ENCODE measurements around the gene TRAK1.

TRAK1 gene

GRCh38 chr3:42085641-42086376, 5.3 kb upstream of the TRAK1 start:
- no peak for TF ChIP-seq CTCF (IDR thresholded peaks at IDR 0.05; ENCODE audit: low read depth, low read length, missing control alignments)
- H3K4me3 ChIP-seq (ENCODE audit: low read depth, low read length) = no peak overlapping the region
- no peak for DNase-seq (ENCODE audit: low read depth)
- in situ Hi-C loops (cut with HindIII; ENCODE audit: low sequenced_read_pairs) = no loop called here

DNA sequence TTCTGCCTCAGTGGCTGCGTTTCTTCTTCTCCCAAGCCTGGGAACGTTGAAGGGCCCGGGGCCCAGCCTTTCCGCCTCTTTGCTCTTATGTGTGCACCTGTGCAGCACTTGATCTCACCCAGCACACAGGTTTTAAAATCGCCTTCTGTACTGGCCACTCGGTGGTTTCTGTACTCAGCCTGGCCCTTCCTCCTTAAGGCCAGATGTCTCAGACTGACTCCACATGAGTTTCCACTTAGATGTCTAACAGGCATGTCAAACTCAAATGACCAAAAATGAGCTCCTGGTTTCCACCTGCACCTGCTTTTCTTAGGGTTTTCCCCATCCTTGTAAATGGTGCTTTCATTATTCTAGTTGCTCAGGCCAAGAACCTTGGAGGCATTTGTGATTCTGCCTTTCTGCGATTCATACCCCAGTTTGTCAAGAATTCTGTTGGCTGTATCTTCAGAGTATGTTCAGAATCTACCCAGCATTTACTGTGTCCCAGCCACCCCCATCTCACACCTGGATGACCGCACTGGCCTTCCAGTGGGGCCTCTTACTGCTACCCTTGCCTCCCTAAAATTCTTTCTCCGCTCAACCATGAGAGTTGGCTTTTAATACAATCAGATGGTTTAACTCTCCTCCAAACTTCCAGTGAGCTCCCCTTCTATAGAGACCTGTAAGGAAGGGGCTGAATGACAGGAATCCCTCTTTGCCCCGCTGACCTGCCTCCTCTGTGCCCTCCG, 2.2 kb upstream of the TRAK1 start:
- no peak for TF ChIP-seq CTCF (IDR thresholded peaks at IDR 0.05; ENCODE audit: low read depth, low read length, missing control alignments)
- H3K4me3 ChIP-seq (ENCODE audit: low read depth, low read length) = no peak overlapping the region
- in situ Hi-C loops (cut with HindIII; ENCODE audit: low sequenced_read_pairs) = no loop called here
- DNase-seq (ENCODE audit: low read depth) = no peak

GRCh38 chr3:42092006-42092405, 849 bp downstream of the TRAK1 start:
- DNase-seq (ENCODE audit: low read depth) = no peak
- TF ChIP-seq CTCF (IDR thresholded peaks at IDR 0.05; ENCODE audit: low read depth, low read length, missing control alignments) = no peak
- in situ Hi-C loops (cut with HindIII; ENCODE audit: low sequenced_read_pairs) = no loop called here
- H3K4me3 ChIP-seq (ENCODE audit: low read depth, low read length) = peak overlapping the region; percentile 18

- TF ChIP-seq CTCF (IDR thresholded peaks at IDR 0.05; ENCODE audit: low read depth, low read length, missing control alignments) = no peak
- DNase-seq (ENCODE audit: low read depth) = no peak
- no peak overlapping the region for H3K4me3 ChIP-seq (ENCODE audit: low read depth, low read length)
- in situ Hi-C loops (cut with HindIII; ENCODE audit: low sequenced_read_pairs) = no loop called here
Observed at GRCh38 chr3:42094128-42094527, 3.0 kb downstream of the TRAK1 start.

DNA sequence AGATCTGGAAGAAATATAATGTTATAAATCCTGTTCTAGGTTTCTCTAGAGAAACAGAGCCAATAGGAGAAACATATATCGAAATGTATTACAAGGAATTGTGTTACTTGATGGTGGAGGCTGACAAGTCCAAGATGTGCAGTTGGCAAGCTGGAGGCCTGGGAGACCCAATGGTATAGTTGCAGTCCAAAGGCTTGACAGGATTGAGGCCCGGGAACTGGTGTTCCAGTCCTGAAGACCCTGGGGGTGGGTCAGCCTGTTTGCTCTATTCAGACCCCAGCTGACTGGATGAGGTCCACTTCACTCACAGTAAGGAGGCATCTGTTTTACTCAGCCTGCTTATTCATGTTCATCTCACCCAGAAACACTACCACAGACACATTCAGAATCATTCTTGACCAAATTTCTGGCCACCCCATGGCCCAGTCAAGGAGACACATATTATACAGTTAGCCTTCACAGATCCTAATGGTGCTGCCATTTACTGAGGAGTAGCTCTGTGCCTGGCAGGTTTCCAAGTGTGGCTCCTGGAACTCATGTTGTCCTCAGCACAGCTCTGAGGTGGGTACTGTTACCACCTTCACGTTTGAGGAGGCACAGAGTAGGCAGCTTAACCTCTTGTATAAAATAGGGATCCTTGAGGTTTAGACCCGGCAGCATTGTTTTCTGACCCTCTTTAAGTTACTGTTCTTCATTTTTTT, 3.7 kb downstream of the TRAK1 start:
- TF ChIP-seq CTCF (IDR thresholded peaks at IDR 0.05; ENCODE audit: low read depth, low read length, missing control alignments) = no peak
- no peak for DNase-seq (ENCODE audit: low read depth)
- in situ Hi-C loops (cut with HindIII; ENCODE audit: low sequenced_read_pairs) = loop anchor here (5.0 kb wide), 1 partner anchor 183 kb away; no protein-coding TSS in a partner anchor
- H3K4me3 ChIP-seq (ENCODE audit: low read depth, low read length) = no peak overlapping the region

DNA sequence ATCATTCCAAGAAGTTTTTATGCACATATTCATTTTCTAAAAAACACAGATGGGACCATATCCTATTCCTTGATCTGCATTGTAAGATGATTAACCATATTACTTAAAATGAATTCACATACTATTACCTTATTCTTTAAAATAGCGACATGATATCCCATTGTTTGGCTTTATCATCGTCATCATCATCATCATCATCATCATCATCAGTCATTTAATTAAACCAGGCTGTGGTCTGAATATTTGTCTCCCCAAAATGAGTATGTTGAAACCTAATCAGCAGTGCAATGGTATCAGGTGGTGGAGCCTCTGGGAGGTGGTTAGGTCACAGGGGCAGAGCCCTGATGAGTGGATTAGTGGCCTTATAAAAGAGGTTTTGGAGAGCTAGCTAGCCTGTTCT, 4.4 kb downstream of the TRAK1 start:
- no peak for TF ChIP-seq CTCF (IDR thresholded peaks at IDR 0.05; ENCODE audit: low read depth, low read length, missing control alignments)
- in situ Hi-C loops (cut with HindIII; ENCODE audit: low sequenced_read_pairs) = loop anchor here (5.0 kb wide), 1 partner anchor 183 kb away; no protein-coding TSS in a partner anchor
- no peak overlapping the region for H3K4me3 ChIP-seq (ENCODE audit: low read depth, low read length)
- DNase-seq (ENCODE audit: low read depth) = no peak
